Common myeloid progenitor, CD34-positive (primary cell): Measurements from ENCODE around the gene VTI1A.

Source experiments
- CTCF ChIA-PET: fragments of 350-600 bp; sonication (Branson Sonifier 250); formaldehyde crosslinking; loops from one replicate; lab custom pipeline; 2021; ENCODE audit warnings: antibody characterized with exemption; lab: Charles Lee
- POLR2A ChIA-PET: fragments of 350-600 bp; sonication (Branson Sonifier 250); formaldehyde crosslinking; loops from one replicate; lab custom pipeline; 2021; ENCODE audit warnings: antibody characterized with exemption; lab: Charles Lee
- DNase-seq, 3 donors: peaks; one replicate each; pipeline versions ENCODE4 v3.0.0 to v3.0.0-alpha.2; 2013
- H3K27ac ChIP-seq, 2 experiments: 1 replicate in 1 of 2; 2 replicates in 1 of 2; pipeline ENCODE4 v1.7.0; 2013; ENCODE audit warnings: inconsistent platforms in 2 of 2, low read length in 2 of 2, mild to moderate bottlenecking in 2 of 2, low read depth in 1 of 2, moderate library complexity in 1 of 2; ENCODE audit not compliant: severe bottlenecking in 2 of 2, insufficient read depth in 1 of 2, poor library complexity in 1 of 2
- H3K27me3 ChIP-seq, 5 experiments: replicated peaks in 2 of 5; 1 replicate in 3 of 5; 2 replicates in 2 of 5; pipeline versions ENCODE4 v1.6.1 to v1.7.0; 2013; ENCODE audit warnings: low read length in 4 of 5, mild to moderate bottlenecking in 2 of 5, moderate library complexity in 2 of 5, inconsistent platforms in 1 of 5; ENCODE audit not compliant: insufficient read depth in 5 of 5, control insufficient read depth in 4 of 5
- H3K36me3 ChIP-seq, 4 experiments: 1 replicate in 2 of 4; 2 replicates in 2 of 4; pipeline versions ENCODE4 v1.6.1 to v1.7.0; 2013; ENCODE audit warnings: low read length in 3 of 4, control low read depth in 1 of 4, mild to moderate bottlenecking in 1 of 4; ENCODE audit not compliant: control insufficient read depth in 4 of 4, insufficient read depth in 4 of 4
- H3K4me1 ChIP-seq, 4 experiments: 1 replicate in 3 of 4; 2 replicates in 1 of 4; pipeline versions ENCODE4 v1.6.1 to v1.7.1; 2013; ENCODE audit warnings: low read length in 3 of 4, mild to moderate bottlenecking in 3 of 4, control low read depth in 1 of 4, inconsistent platforms in 1 of 4, moderate library complexity in 1 of 4; ENCODE audit not compliant: control insufficient read depth in 4 of 4, insufficient read depth in 4 of 4; ENCODE audit errors: control extremely low read depth in 1 of 4
- H3K4me3 ChIP-seq, 7 experiments: 1 replicate in 4 of 7; 2 replicates in 3 of 7; pipeline versions ENCODE4 v1.5.1 to v1.7.0; 2013; ENCODE audit warnings: mild to moderate bottlenecking in 7 of 7, low read length in 6 of 7, moderate library complexity in 6 of 7, inconsistent platforms in 2 of 7, low read depth in 2 of 7, control low read depth in 1 of 7; ENCODE audit not compliant: insufficient read depth in 4 of 7, control insufficient read depth in 1 of 7; ENCODE audit errors: extremely low read depth in 1 of 7
- H3K9me3 ChIP-seq, 5 experiments: 1 replicate in 4 of 5; 2 replicates in 1 of 5; pipeline versions ENCODE4 v1.6.1 to v1.7.1; 2013; ENCODE audit warnings: low read length in 4 of 5, mild to moderate bottlenecking in 2 of 5, inconsistent platforms in 1 of 5, low read depth in 1 of 5, moderate library complexity in 1 of 5; ENCODE audit not compliant: control insufficient read depth in 4 of 5, insufficient read depth in 2 of 5; ENCODE audit errors: control extremely low read depth in 1 of 5
- WGBS: methylation state at CpG from one replicate; pipeline ENCODE4 v1.1.5; 2013; ENCODE audit not compliant: insufficient coverage; 5-methylcytosine and 5-hydroxymethylcytosine counted together

VTI1A gene

DNA sequence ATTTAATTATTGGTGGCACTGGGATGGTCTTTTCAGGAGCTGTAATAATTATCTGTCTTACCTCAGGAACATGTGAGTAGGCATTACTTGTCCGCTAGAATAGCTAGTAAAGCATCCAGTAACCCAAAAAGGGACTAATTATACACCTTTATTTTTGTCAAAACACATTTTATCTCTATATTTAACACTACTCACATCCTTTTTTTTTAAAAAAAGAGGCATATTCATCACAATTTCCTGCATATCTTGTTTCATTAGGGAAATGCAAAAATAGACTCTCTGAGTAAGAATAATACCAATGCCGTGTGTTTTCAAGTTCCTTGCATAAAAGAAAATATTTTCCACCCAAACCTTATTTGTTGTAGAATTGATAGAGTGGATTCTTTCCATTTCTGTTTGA lies 99.5 kb downstream of the VTI1A start:
- Histone ChIP-seq H3K4me1 (no peaks in the 10 kb centered on the region), H3K27ac (no peak overlapping the region), H3K4me3 (no peak overlapping the region), H3K27me3 (no peaks in the 10 kb centered on the region), H3K36me3 (peaks cover 0 to 4% (median 0%) of the 10 kb centered on the region in 4 experiments), H3K9me3 (no peaks in the 10 kb centered on the region)
- no peak for DNase-seq
- POLR2A ChIA-PET, result interaction anchor here (0.7 kb wide), 1 partner anchor 19 kb away, joined by 3 read pairs; no protein-coding TSS in a partner anchor
- WGBS, result no CpG with 5 or more reads among the region's 2 CpGs
- CTCF ChIA-PET, result no interaction called here

DNA sequence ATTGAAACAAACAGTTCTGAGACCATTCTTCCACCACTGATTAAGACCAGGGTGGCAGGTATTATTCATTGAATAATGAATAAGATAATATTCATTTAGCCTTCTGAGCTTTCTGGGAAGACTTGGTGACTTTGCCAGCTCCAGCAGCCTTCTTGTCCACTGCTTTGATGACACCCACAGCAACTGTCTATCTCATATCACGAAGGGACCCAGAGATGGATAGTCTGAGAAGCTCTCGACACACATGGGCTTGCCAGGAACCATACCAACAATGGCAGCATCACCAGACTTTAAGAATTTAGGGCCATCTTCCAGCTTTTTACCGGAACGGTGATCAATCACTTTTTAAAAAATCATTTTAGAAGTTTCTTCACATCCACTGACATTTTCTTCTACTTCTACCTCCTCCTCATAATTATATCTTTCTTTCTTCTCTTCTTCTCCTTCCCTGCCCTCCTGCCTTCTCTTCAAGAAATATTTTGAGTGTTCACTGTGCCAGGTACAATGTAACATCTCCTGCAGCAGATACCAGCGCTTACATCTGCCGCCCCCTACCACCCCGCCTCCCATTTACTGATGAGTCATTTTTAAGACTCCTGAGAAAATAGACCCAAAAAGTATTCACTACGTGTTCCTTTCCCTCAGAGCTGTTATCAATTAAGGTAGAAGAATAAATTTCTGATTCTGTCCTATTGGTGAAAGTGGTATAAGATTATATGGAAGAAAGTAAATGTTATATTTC lies 101.7 kb downstream of the VTI1A start:
- H3K27me3 ChIP-seq, result no peaks in the 10 kb centered on the region
- no peaks in the 10 kb centered on the region for H3K9me3 ChIP-seq
- CTCF ChIA-PET, result no interaction called here
- 100% methylated on average over 4 of the region's 8 CpGs for WGBS
- POLR2A ChIA-PET, result no interaction called here
- no peak overlapping the region for H3K4me3 ChIP-seq
- DNase-seq, result no peak
- H3K36me3 ChIP-seq, result no peaks in the 10 kb centered on the region
- H3K4me1 ChIP-seq, result no peaks in the 10 kb centered on the region
- H3K27ac ChIP-seq, result no peak overlapping the region

DNA sequence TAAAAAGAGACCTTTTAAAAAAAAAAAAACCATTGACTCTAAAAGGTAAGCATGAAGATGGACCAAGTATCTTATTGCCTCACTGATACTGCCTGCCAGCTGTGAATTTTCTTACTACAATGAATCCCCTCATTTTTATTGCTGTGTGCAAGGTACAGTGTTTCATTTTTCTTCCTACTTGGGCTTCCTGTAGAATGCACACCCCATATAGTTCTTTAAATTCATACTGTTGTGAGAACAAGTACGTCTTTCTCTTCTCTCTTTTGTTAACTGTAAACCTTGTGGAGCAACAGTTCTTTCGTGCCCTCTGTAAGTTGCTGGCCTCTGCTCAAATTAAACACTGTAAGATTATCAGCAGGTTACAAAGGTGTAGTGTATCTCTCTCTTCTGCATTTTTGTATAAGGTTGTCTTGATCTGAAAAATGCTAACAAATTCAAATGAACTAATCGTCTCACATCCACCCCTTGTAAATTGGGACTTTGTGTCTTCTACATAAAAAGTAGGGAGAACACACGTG lies 105.6 kb downstream of the VTI1A start:
- no peaks in the 10 kb centered on the region for H3K36me3 ChIP-seq
- H3K27ac ChIP-seq, result no peak overlapping the region
- no peaks in the 10 kb centered on the region for H3K4me1 ChIP-seq
- WGBS, result 94% methylated on average over 2 of the region's 4 CpGs
- no peaks in the 10 kb centered on the region for H3K27me3 ChIP-seq
- no peaks in the 10 kb centered on the region for H3K9me3 ChIP-seq
- CTCF ChIA-PET, result no interaction called here
- no peak for DNase-seq
- POLR2A ChIA-PET, result no interaction called here
- H3K4me3 ChIP-seq, result no peak overlapping the region

DNA sequence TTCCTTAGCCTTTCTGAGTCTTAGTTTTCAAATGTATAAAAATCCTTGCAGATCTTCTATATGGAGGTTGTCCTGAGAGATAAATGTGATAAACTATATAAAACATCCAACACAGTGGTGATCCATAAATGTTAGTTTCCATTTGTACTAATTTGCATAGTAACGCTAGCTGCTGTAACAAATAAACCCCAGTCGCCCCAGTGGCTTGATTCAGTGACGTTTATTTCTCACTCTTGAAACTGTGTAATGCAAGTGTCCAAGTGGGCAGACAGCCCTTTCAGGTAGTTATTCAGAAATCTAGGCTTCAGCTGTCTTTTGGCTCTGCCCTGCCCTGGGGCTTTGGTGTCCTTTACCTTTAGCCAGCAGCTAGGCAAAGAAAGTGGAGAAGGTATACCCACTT lies 106.3 kb downstream of the VTI1A start:
- WGBS, result 96% methylated on average over 3 of the region's 3 CpGs
- no peak overlapping the region for H3K4me3 ChIP-seq
- H3K27ac ChIP-seq, result no peak overlapping the region
- DNase-seq, result no peak
- no peaks in the 10 kb centered on the region for H3K4me1 ChIP-seq
- ChIA-PET CTCF (no interaction called here), POLR2A (interaction anchor here (0.6 kb wide), 1 partner anchor 514 kb away, joined by 3 read pairs; no protein-coding TSS in a partner anchor)
- H3K36me3 ChIP-seq, result no peaks in the 10 kb centered on the region
- no peaks in the 10 kb centered on the region for H3K9me3 ChIP-seq
- H3K27me3 ChIP-seq, result no peaks in the 10 kb centered on the region

DNA sequence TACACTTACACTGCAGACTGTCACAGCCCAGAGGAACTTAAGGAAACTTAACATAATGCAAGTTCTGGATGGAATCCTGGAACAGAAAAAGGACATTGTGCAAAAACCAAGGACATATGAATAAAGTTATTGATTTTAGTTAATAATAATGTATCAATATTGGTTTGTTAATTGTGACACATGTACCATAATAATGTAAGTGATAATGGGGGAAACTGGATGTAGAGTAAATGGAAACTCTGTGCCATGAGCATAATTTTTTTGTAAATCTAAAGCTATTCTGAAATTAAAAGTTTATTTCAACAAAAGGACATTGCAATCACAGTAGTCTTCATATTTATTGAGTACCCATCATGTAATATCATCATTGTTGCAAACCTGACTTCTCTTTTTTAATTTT lies 107.2 kb downstream of the VTI1A start:
- H3K27me3 ChIP-seq, result no peaks in the 10 kb centered on the region
- H3K9me3 ChIP-seq, result no peaks in the 10 kb centered on the region
- no peak overlapping the region for H3K4me3 ChIP-seq
- H3K27ac ChIP-seq, result no peak overlapping the region
- POLR2A ChIA-PET, result no interaction called here
- no peaks in the 10 kb centered on the region for H3K36me3 ChIP-seq
- no peaks in the 10 kb centered on the region for H3K4me1 ChIP-seq
- CTCF ChIA-PET, result no interaction called here
- no peak for DNase-seq

- no peak overlapping the region for H3K4me3 ChIP-seq
- H3K27ac ChIP-seq, result no peak overlapping the region
- no peaks in the 10 kb centered on the region for H3K4me1 ChIP-seq
- ChIA-PET POLR2A (no interaction called here), CTCF (no interaction called here)
- H3K27me3 ChIP-seq, result no peaks in the 10 kb centered on the region
- no CpG with 5 or more reads among the region's 2 CpGs for WGBS
- H3K9me3 ChIP-seq, result no peaks in the 10 kb centered on the region
- H3K36me3 ChIP-seq, result no peaks in the 10 kb centered on the region
- DNase-seq, result no peak
Observed at GRCh38 chr10:112557197-112557596, 110.2 kb downstream of the VTI1A start.

DNA sequence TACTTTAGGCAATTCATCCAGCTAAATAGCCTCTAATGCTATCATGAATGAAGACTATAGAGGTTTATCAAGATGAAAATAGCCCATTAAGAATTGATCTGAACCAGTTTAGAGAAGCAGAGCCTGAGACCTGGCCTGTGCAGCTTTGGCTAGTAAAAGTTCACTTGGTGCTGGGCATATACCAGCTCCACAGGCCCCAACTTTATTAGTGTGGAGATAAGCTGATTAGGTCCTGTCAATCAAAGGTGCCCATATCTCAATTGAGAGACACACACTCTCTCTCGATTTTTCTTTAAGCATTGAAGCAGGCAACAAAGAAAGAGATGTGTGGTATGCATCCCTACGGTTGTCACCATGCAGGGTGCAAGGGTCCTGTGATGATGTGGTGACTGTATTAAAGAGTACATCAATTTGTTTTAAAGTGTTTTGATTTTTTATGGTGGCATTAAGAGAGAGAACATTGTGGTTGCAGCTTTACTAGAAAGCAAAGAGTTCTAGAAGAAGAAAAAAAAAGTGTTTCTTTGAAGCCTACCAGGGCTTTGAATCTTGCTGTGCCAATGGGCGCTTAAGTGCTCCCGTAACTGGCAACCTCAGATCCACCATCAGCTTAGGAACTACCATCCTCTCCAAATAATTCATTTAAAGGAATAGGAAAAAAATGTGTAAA lies 111.6 kb downstream of the VTI1A start:
- no peaks in the 10 kb centered on the region for H3K9me3 ChIP-seq
- CTCF ChIA-PET, result no interaction called here
- DNase-seq, result no peak
- no peaks in the 10 kb centered on the region for H3K27me3 ChIP-seq
- H3K4me3 ChIP-seq, result no peak overlapping the region
- no peak overlapping the region for H3K27ac ChIP-seq
- no peaks in the 10 kb centered on the region for H3K4me1 ChIP-seq
- no peaks in the 10 kb centered on the region for H3K36me3 ChIP-seq
- POLR2A ChIA-PET, result no interaction called here
- 100% methylated on average over 1 of the region's 4 CpGs for WGBS
